BJ (cell line): ENCODE results near the gene ARHGEF28. TPM values are rescaled to one million over a fixed set of nuclear protein-coding genes. Genes with fewer than 3 reads are reported as not detected.

Source experiments
- CTCF ChIA-PET: fragments of 350-600 bp; formaldehyde crosslinking; extraction: SDS; loops from one replicate; lab custom pipeline; 2021; ENCODE audit warnings: antibody characterized with exemption, inconsistent platforms; lab: Yijun Ruan, JAX
- POLR2A ChIA-PET: fragments of 300-600 bp; sonication (Branson Sonifier 250); formaldehyde crosslinking; extraction: SDS; loops from one replicate; lab custom pipeline; 2021; ENCODE audit warnings: antibody characterized with exemption; lab: Charles Lee
- DNase-seq: peaks from one replicate; pipeline ENCODE4 v3.0.0-alpha.2; 2011; ENCODE audit warnings: low read depth
- H3K27me3 ChIP-seq: 2 replicates; pipeline ENCODE4 v1.6.0; 2011; ENCODE audit warnings: low read length; ENCODE audit not compliant: control insufficient read depth, insufficient read depth
- H3K36me3 ChIP-seq: 2 replicates; pipeline ENCODE4 v1.5.1; 2011; ENCODE audit warnings: low read length; ENCODE audit not compliant: control insufficient read depth, insufficient read depth
- H3K4me3 ChIP-seq: 2 replicates; pipeline ENCODE4 v1.5.1; 2011; ENCODE audit warnings: low read depth, mild to moderate bottlenecking, control low read depth, low read length
- CTCF ChIP-seq: IDR thresholded peaks from 2 replicates; pipeline ENCODE4 v1.5.1; 2011; ENCODE audit warnings: low read depth, mild to moderate bottlenecking, control low read depth, inconsistent platforms, low read length, moderate library complexity; ENCODE audit not compliant: insufficient read depth
- polyA plus RNA-seq: library from polyadenylated mRNA; depleted of rRNA; stranded (reverse); fragments of >200 nt; gene quantifications from 2 replicates; pipeline ENCODE4 v1.2.3, GENCODE V29; 2011

Gene ARHGEF28
- polyA plus RNA-seq, 1 experiment, result 2.8 TPM

- CTCF ChIA-PET, result interaction anchor here (0.9 to 1.1 kb wide), 3 partner anchors 43 to 158 kb away, joined by 3 read pairs; no protein-coding TSS in a partner anchor
- no peak for TF ChIP-seq CTCF
- Histone ChIP-seq H3K36me3 (no peaks in the 10 kb centered on the region), H3K27me3 (no peaks in the 10 kb centered on the region), H3K4me3 (no peak overlapping the region)
- POLR2A ChIA-PET, result no interaction called here
- peak; percentile 24 for DNase-seq
Measured at GRCh38 chr5:73748510-73749400, 122.8 kb downstream of the ARHGEF28 start.

GRCh38 chr5:73749485-73750270 lies 123.7 kb downstream of the ARHGEF28 start:
- DNase-seq, result no peak
- Histone ChIP-seq H3K36me3 (no peaks in the 10 kb centered on the region), H3K4me3 (no peak overlapping the region), H3K27me3 (no peaks in the 10 kb centered on the region)
- no peak for TF ChIP-seq CTCF
- ChIA-PET POLR2A (no interaction called here), CTCF (interaction anchor here (0.9 to 1.5 kb wide), 3 partner anchors 14 to 159 kb away, joined by 3 read pairs; no protein-coding TSS in a partner anchor)

- CTCF ChIA-PET, result no interaction called here
- Histone ChIP-seq H3K36me3 (no peaks in the 10 kb centered on the region), H3K4me3 (no peak overlapping the region), H3K27me3 (no peaks in the 10 kb centered on the region)
- POLR2A ChIA-PET, result no interaction called here
- no peak for TF ChIP-seq CTCF
- no peak for DNase-seq
Measured at GRCh38 chr5:73751254-73751914, 125.4 kb downstream of the ARHGEF28 start.

- CTCF ChIA-PET, result no interaction called here
- no peak for DNase-seq
- Histone ChIP-seq H3K36me3 (no peaks in the 10 kb centered on the region), H3K27me3 (no peaks in the 10 kb centered on the region), H3K4me3 (no peak overlapping the region)
- POLR2A ChIA-PET, result no interaction called here
- no peak for TF ChIP-seq CTCF
Measured at GRCh38 chr5:73754254-73754653, 128.3 kb downstream of the ARHGEF28 start.
